ENCODE results near the gene CMAS. TPM values are rescaled to one million over a fixed set of nuclear protein-coding genes. Genes with fewer than 3 reads are reported as not detected.

CMAS gene
- total and polyA plus RNA-seq, 2 donors (not counting 3 experiments of a cell fraction or from before 2014, with no cell fraction given): 8.5 to 35.4 TPM

GRCh38 chr12:22029491-22029890, 16.5 kb upstream of the CMAS start:
- CTCF ChIA-PET: interaction anchor here (1.5 kb wide), 1 partner anchor 11 kb away, joined by 3 read pairs; no protein-coding TSS in a partner anchor

More at GRCh38 chr12:22029491-22029890, 16.5 kb upstream of the CMAS start:
- TF ChIP-seq CTCF (IDR thresholded peaks at IDR 0.05; ENCODE audit: extremely low read depth in 1 of 2, insufficient read depth in 1 of 2, low read depth in 1 of 2, low read length in 2 of 2): no peak
- TF ChIP-seq POLR2AphosphoS5 (IDR thresholded peaks at IDR 0.05; ENCODE audit: insufficient read depth, low read depth, low read length): no peak
- TF ChIP-seq MAX (IDR thresholded peaks at IDR 0.05; ENCODE audit: insufficient read depth, insufficient read length): no peak
- no peak for TF ChIP-seq JUN (IDR thresholded peaks at IDR 0.05; ENCODE audit: borderline replicate concordance, insufficient read depth, insufficient read length, low read depth)
- TF ChIP-seq EZH2 (IDR thresholded peaks at IDR 0.05; ENCODE audit: borderline replicate concordance, low read depth, low read length, severe bottlenecking): no peak
- no peak for TF ChIP-seq POLR2A (IDR thresholded peaks at IDR 0.05; ENCODE audit: low read depth, low read length)
- TF ChIP-seq MYC (IDR thresholded peaks at IDR 0.05; ENCODE audit: low read depth, low read length): no peak
- no peak for TF ChIP-seq GATA2 (IDR thresholded peaks at IDR 0.05; ENCODE audit: insufficient read depth, insufficient read length, low read depth, low read length)
- no peak for TF ChIP-seq FOS (IDR thresholded peaks at IDR 0.05; ENCODE audit: borderline replicate concordance, insufficient read depth, low read length)
- H3K4me3 ChIP-seq (replicated peaks in 1 of 3; ENCODE audit: insufficient read depth in 1 of 3, low read depth in 1 of 3, low read length in 3 of 3): no peak overlapping the region
- no peaks in the 10 kb centered on the region for H3K9me1 ChIP-seq (replicated peaks; ENCODE audit: control insufficient read depth, extremely low read depth, insufficient read depth, low read length)
- DNase-seq (ENCODE audit: low read depth, low spot score) (no peak), FAIRE-seq (no peak)
- no peak overlapping the region for H3K27ac ChIP-seq (ENCODE audit: insufficient read depth, low read depth, low read length)
- POLR2A ChIA-PET: no interaction called here
- no peaks in the 10 kb centered on the region for H3K4me1 ChIP-seq (ENCODE audit: control insufficient read depth, extremely low read depth, insufficient read depth, low read length)
- no peaks in the 10 kb centered on the region for H3K79me2 ChIP-seq (ENCODE audit: control insufficient read depth, insufficient read depth, low read length)
- H3K27me3 ChIP-seq (ENCODE audit: control insufficient read depth in 2 of 2, insufficient read depth in 2 of 2, low read length in 2 of 2): no peaks in the 10 kb centered on the region
- H3K9me3 ChIP-seq (replicated peaks; ENCODE audit: control insufficient read depth, insufficient read depth, low read length): no peaks in the 10 kb centered on the region
- no peaks in the 10 kb centered on the region for H4K20me1 ChIP-seq (replicated peaks; ENCODE audit: control insufficient read depth, extremely low read depth, insufficient read depth, low read length)
- intact Hi-C loops (cut with micrococcal nuclease) (no loop called here), dilution Hi-C loops (cut with MboI; ENCODE audit: extremely low pct_ligation_motif_present, low sequenced_read_pairs) (no loop called here)
- H3K9ac ChIP-seq (replicated peaks; ENCODE audit: extremely low read depth, insufficient read depth, low read length): no peak overlapping the region
- no TSS peak for BruUV-seq (replicated peaks)
- no peaks in the 10 kb centered on the region for H3K36me3 ChIP-seq (ENCODE audit: control insufficient read depth in 2 of 2, extremely low read depth in 1 of 2, insufficient read depth in 2 of 2, low read length in 2 of 2)
- H2AFZ ChIP-seq (ENCODE audit: low read depth, low read length): no peak overlapping the region
- no peak overlapping the region for H3K4me2 ChIP-seq (ENCODE audit: insufficient read depth, low read length)

Data from endothelial cell of umbilical vein (primary cell).